NB4 (cell line): Measurements from ENCODE around the gene VENTX.

Source experiments
- DNase-seq: peaks from one replicate; pipeline ENCODE4 v3.0.0; 2010; ENCODE audit warnings: low read depth
- H3K4me3 ChIP-seq: one replicate; pipeline ENCODE4 v1.5.1; 2011; ENCODE audit warnings: mild to moderate bottlenecking, low read depth, low read length, moderate library complexity
- MAX ChIP-seq: IDR thresholded peaks from 2 replicates; pipeline ENCODE4 v1.6.1; 2011; ENCODE audit warnings: low read depth, low read length
- MYC ChIP-seq: IDR thresholded peaks from 2 replicates; pipeline ENCODE4 v1.6.1; 2011; ENCODE audit warnings: low read depth, low read length
- POLR2A ChIP-seq: IDR thresholded peaks from 2 replicates; pipeline ENCODE4 v1.6.1; 2011; ENCODE audit warnings: mild to moderate bottlenecking; ENCODE audit not compliant: insufficient read length; ENCODE audit errors: extremely low read depth
- TF ChIP-seq, protein P1 (sequence below): IDR thresholded peaks from one replicate; pipeline ENCODE4 v1.5.1; 2012; ENCODE audit warnings: low read depth, low read length

The VENTX gene

GRCh38 chr10:133258818-133259601 is 21.4 kb downstream of the VENTX start:
- H3K4me3 ChIP-seq = no peak overlapping the region
- peak; percentile 100 for DNase-seq
- TF ChIP-seq, protein P1, sequence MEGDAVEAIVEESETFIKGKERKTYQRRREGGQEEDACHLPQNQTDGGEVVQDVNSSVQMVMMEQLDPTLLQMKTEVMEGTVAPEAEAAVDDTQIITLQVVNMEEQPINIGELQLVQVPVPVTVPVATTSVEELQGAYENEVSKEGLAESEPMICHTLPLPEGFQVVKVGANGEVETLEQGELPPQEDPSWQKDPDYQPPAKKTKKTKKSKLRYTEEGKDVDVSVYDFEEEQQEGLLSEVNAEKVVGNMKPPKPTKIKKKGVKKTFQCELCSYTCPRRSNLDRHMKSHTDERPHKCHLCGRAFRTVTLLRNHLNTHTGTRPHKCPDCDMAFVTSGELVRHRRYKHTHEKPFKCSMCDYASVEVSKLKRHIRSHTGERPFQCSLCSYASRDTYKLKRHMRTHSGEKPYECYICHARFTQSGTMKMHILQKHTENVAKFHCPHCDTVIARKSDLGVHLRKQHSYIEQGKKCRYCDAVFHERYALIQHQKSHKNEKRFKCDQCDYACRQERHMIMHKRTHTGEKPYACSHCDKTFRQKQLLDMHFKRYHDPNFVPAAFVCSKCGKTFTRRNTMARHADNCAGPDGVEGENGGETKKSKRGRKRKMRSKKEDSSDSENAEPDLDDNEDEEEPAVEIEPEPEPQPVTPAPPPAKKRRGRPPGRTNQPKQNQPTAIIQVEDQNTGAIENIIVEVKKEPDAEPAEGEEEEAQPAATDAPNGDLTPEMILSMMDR = no peak
- TF ChIP-seq MYC (peak; percentile 97), MAX (peak; percentile 97), POLR2A (peak; percentile 11)

DNA sequence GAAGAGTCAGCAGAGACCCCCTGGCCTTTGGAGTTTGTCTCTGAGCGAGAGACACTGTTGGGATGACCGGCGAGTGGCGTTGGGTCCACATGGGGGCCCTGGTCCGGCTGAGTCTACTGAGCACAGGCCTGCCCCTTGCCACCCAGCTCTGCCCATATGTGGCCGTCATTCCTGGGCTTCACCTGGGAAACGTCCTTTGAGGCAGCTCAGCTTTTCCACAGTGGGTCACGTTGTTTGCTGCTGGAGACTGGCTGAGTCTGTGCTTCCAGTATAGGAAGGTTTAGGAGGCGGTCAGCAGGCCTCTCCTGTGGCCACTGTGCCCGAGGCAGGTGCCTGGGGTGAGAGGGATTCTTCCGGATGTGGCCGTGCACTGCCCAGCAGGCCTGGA is 21.9 kb downstream of the VENTX start:
- TF ChIP-seq MYC (no peak), MAX (no peak), POLR2A (no peak)
- TF ChIP-seq, protein P1 = no peak
- H3K4me3 ChIP-seq = no peak overlapping the region
- DNase-seq = no peak

DNA sequence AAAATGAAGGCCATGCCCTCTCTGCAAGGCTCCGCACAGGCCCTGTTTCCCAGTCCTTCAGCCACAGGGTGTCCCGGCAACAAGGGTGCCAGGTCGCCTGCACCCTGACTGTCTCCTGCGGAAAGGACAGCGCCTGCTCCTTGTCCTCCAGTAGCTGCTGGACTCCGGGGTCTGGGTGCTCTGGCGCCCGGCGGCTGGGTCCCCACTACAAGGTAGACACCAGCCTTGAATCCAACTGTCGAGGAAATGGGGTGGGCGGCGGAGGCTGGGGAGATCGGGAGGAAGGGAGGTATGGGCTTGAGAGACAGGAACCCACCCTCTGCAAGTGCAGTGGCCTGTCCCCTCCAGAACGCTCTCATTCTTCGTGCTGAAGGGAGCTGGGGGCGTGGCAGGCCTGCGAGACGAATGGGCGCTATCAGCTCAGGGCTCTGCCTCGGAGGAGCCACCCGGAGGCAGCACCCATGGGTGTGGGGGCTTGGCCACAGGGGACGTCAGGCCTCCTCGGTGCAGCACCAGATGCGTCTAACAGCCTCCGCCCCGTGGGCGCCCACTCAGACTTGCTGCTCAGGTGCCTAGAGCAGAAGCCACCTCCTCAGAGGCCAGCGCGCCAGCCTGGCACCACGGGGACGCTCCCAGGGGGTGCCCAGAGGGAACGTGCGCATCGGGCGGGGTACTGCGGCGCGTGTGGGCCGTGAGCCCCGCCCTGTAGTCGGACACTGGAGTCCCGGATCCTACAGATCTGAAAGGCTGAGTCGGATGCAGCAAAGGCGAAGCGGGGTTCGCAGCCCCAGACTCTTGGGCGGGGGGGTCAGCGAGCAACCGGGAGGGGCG is 23.5 kb downstream of the VENTX start:
- TF ChIP-seq, protein P1 = no peak
- no peak; the same call in 1 of the 2 replicates for TF ChIP-seq MAX
- TF ChIP-seq MYC = no peak
- no peak for TF ChIP-seq POLR2A
- DNase-seq = peak; percentile 84

DNA sequence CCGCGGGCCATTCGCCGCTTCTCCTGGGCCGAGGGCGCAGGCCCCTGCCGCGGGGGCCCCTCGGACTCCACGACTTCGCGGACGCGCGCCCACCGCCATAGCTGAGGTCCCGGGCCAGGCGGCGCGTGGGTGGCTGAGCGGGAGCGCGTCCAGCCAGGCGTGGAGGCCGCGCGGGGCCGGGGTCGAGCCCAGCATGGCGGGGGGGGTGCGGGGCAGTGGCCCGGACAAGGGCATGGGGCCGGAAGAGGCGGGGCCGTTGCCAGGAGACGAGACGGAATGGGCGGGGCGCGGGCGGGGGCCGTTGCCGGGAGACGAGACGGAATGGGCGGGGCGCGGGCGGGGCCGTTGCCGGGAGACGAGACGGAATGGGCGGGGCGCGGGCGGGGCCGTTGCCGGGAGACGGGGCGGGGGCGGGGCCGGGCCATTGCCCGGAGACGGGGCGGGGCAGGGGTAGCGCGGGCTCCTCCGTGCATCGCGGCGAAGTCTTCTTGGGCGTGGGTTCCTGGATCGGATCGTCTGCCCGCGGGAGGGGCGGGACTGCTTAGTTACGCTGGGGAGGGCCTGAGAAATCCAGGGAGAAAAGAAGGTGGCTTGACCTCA is 24.2 kb downstream of the VENTX start:
- TF ChIP-seq, protein P1 = no peak
- TF ChIP-seq MYC (no peak), POLR2A (peak; percentile 51)
- H3K4me3 ChIP-seq = peak overlapping the region; percentile 51
- peak; percentile 82 for DNase-seq

More for the DNA sequence above, 23.5 kb downstream of the VENTX start:
- H3K4me3 ChIP-seq = peak overlapping the region; percentile 51

DNA sequence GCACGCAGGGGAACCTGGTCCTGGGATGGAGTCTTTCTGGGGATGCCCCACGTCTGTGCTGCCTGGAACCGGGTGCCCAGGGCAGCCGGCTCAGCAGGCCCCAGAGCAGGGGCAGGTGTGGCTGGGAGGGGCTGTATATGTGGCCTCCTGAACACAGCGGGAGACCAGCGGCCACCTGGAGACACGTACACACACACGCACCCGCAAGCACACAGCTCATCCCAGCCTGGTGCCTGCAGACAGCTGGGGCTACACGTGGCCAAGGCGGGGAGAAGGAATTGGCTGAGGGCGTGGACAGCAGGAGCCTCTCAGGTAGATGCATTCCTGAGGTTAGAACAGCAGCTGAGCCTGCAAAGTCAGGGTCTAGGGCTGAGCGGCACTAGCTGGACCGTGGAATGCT is 25.0 kb downstream of the VENTX start:
- no peak for TF ChIP-seq MAX
- TF ChIP-seq MYC = no peak
- TF ChIP-seq POLR2A = no peak
- TF ChIP-seq, protein P1 = no peak
- DNase-seq = no peak
- H3K4me3 ChIP-seq = no peak overlapping the region
